ENCODE results near the gene DHRS7B.

DNA sequence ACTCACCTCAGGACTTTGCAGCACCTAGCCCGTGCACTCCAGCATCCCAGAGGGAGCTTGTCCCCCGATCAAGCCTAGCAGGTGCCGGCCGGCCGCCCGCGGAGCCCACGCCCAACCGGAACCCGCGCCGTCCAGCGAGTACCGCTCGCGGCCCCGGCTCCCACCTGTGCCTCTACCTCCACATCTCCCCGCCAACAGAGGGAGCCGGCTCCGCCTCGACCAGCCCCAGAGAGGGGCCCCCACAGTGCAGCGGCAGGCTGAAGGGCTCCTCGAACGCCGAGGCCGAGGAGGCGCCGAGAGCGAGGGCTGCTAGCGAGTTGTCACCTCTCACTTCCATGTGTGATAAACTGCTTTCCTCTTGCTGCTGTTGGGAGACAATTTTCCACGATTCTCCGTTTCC is 41.1 kb upstream of the DHRS7B start:
- TF ChIP-seq POLR2AphosphoS5 (IDR thresholded peaks at IDR 0.05; ENCODE audit: low read depth, low read length) (no peak), JUND (IDR thresholded peaks at IDR 0.05) (no peak), CTCF (IDR thresholded peaks at IDR 0.05) (no peak), RFX5 (IDR thresholded peaks at IDR 0.05; ENCODE audit: low read length) (no peak), TEAD4 (IDR thresholded peaks at IDR 0.05; ENCODE audit: borderline replicate concordance, insufficient read depth) (no peak), GABPA (IDR thresholded peaks at IDR 0.05; ENCODE audit: low read depth) (no peak)
- TF ChIP-seq, protein P1, sequence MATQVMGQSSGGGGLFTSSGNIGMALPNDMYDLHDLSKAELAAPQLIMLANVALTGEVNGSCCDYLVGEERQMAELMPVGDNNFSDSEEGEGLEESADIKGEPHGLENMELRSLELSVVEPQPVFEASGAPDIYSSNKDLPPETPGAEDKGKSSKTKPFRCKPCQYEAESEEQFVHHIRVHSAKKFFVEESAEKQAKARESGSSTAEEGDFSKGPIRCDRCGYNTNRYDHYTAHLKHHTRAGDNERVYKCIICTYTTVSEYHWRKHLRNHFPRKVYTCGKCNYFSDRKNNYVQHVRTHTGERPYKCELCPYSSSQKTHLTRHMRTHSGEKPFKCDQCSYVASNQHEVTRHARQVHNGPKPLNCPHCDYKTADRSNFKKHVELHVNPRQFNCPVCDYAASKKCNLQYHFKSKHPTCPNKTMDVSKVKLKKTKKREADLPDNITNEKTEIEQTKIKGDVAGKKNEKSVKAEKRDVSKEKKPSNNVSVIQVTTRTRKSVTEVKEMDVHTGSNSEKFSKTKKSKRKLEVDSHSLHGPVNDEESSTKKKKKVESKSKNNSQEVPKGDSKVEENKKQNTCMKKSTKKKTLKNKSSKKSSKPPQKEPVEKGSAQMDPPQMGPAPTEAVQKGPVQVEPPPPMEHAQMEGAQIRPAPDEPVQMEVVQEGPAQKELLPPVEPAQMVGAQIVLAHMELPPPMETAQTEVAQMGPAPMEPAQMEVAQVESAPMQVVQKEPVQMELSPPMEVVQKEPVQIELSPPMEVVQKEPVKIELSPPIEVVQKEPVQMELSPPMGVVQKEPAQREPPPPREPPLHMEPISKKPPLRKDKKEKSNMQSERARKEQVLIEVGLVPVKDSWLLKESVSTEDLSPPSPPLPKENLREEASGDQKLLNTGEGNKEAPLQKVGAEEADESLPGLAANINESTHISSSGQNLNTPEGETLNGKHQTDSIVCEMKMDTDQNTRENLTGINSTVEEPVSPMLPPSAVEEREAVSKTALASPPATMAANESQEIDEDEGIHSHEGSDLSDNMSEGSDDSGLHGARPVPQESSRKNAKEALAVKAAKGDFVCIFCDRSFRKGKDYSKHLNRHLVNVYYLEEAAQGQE (IDR thresholded peaks at IDR 0.05; ENCODE audit: low read depth, low read length): no peak

Data from SK-N-SH (cell line).